Anterior cingulate cortex (tissue), 58 donors: Measurements from ENCODE around the gene CNNM4.
A peak's percentile ranks its signal among the peaks of the same experiment; 100 is the strongest.

Experiments
- DNase-seq, 58 donors: peaks; one replicate each; lab custom pipeline; 2025; lab: John Stamatoyannopoulos, UW

Gene CNNM4

GRCh38 chr2:96760036-96760985 lies at the start of gene CNNM4:
Gene CNNM4, plus strand, starts transcription at chr2:96760902. Its CDS starts 98 bp downstream, at chr2:96761000.
- DNase-seq: peak; percentile 22 to 95 (median 90)

DNA sequence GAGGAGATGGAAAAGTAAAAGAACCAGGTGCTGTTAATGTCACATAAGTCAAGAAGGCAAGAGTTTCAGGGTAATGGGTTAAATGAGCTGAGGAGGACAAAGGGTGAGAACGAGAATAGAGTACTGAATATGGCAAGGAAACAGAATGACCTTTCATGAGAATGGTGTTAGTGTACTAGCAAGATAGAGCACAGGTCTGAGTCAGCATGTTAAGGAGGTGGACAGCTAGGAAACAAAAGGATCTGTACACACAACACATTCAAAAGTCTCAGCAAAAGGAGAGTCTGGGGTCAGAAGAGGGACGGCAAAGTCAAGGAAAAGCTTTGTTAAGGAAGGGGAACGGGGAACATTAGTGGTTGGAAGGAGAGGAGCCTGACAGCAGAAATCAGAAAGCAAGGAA lies 49.7 kb upstream of the CNNM4 start:
- no peak for DNase-seq

DNA sequence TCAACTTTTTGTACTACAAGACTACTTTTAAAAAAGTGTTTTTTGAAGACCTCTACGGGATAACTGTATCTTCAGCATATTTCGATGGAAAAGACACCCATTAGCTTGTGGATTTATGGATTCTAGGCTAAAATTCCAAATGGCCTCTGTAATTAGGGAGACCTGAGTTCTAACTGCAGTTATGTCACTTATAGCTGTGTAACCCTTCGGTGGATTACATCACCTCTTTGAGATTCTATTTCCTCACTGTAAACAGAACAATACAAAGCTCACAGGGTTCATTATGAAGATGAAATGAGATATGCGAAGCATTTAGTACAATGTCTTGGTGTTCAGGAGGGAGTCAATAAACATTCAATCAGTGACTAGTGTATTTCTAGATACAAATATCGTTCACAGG lies 45.0 kb upstream of the CNNM4 start:
- DNase-seq: no peak

- DNase-seq: no peak
Measured at GRCh38 chr2:96716388-96716787, 44.3 kb upstream of the CNNM4 start.

GRCh38 chr2:96726131-96726530 lies 34.6 kb upstream of the CNNM4 start:
- DNase-seq: no peak

DNA sequence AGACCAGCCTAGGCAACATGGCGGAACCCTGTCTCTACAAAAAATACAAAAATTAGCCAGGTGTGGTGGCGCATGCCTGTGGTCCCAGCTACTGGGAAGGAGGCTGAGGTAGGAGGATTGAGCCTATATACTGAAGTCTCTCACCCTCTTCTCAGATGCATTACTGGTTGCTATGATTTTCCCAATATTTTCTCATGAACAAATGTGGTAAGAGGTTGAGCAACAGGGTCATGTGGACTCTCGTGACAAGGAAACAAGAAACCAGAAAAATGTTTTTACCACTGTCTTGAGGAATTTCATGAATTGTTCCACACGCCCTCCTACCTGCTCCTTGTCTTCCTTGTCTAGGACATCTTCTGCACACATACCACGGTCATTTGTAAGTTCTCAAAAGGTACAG lies 33.3 kb upstream of the CNNM4 start:
- DNase-seq: no peak

- DNase-seq: no peak
Measured at GRCh38 chr2:96729748-96730147, 31.0 kb upstream of the CNNM4 start.

DNA sequence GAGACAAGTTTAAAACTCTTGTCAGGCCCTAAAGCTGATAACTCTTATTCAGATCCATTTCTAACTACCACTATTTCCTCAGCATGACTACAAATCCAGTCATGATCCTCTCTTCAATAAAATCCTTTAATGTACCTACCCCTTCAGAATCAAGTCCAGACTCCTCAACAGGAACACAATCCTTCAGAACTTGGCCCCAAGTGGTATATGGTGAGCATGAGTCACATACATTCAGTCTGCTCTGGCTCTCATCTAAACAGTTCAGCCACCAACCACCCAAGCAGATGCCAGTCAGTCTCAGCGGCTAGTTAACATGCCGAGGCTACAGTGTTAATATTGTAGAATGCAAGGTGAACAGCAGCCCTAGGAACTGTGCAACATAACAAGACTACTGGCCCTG lies 30.5 kb upstream of the CNNM4 start:
- no peak for DNase-seq

GRCh38 chr2:96733931-96734330 lies 26.8 kb upstream of the CNNM4 start:
- DNase-seq: no peak

GRCh38 chr2:96734880-96735583 lies 25.7 kb upstream of the CNNM4 start:
- DNase-seq: peak in 22 of 58 donors; percentile 0 to 59 (median 11)

- DNase-seq: no peak
Measured at GRCh38 chr2:96737251-96737650, 23.5 kb upstream of the CNNM4 start.

- no peak for DNase-seq
Measured at GRCh38 chr2:96737831-96738230, 22.9 kb upstream of the CNNM4 start.

DNA sequence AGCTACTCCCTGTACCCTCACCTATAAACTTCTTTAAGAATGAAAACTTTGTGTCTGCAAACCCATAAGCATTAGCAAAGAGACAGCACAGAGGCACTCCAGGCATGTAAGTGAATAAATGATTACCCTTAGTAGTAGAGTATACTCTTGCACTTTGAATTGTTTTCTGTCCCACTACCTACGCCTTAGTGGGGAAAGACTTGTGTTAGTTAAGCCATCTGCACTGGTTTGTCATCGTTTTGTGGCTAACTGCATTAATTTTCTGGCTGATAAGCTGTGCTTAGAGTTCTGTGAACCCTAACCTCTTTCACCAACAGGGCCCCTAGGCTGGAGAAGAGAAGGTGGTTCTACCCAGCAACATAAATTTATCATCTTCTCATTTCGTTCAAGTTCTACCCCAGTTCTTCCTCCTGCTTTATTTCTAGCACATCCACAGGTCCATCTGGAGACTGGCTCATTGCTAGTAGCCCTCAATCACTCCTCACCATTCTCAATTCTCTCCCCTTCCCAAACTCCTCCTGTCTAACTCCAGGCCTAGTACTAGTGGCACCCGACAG lies 21.5 kb upstream of the CNNM4 start:
- DNase-seq: no peak

DNA sequence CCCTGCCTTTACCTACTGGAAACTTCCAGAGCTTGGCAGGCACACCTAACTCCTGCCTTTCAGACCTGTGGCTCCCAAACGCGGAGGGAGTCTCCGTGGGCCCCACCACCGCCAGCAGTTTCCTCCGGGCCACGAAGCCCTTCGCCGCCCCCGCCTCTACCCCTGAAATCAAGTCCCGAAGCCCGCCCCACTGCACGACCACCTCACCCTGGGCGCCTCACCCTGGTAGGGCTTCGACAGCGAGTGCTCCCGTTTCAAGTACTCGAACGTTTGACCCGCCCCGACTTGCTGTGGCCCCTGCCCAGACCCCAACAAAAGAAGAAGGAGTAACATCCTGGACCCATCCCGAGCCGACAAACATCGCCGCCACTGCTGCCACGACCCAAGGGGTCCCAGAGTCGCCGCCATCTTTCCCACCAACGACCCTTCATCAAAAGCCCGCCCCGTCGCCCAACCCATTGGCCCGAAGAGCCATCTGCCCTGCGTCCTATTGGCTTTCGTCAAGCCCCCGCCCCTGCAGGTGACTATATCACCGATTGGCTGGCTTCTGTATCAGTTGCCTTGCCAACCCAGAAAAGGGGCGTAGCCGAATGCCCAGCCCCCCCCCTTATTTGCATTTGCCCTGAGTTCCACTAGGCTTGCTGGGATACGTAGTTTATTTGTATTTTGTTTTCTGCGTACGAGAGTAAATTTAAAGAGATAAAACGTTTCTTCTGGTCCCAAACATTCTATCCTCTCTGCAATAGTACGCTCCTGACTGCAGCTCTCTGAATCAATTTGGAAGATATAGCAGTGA lies 20.9 kb upstream of the CNNM4 start, which contains the start of gene LMAN2L:
LMAN2L (minus strand) TSS at position 432 of the 796 bp plus-strand sequence; CDS start at position 408, 24 bp downstream.
- DNase-seq: peak; percentile 82 to 99 (median 96)

DNA sequence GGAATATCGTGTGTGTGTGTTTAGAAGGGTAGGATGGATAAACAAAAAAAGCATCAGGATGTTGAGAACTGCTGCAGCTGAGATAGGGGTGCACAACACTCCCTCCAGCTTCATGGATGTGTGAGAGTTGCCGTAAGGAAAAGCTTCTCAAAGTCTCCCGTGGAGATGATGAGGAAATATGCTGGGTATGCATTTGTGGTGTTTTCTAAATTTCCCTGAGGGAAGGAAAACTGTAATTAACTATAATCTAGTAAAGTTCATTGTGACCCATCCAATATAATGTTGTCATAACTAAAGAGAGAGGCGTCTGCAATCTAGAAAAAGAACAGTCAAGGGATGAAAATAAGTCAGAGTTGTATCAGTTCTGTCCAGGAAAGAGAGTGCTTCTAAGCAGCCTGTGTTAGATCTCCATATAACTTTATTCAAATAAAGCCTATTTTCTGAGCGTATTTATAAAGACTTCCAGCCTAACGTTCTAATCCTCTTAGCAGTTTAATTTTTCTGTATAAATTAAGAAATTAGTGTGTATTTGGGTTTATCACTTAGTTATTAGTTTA lies 13.6 kb upstream of the CNNM4 start:
- no peak for DNase-seq

- no peak for DNase-seq
Measured at GRCh38 chr2:96751800-96752199, 8.9 kb upstream of the CNNM4 start.

DNA sequence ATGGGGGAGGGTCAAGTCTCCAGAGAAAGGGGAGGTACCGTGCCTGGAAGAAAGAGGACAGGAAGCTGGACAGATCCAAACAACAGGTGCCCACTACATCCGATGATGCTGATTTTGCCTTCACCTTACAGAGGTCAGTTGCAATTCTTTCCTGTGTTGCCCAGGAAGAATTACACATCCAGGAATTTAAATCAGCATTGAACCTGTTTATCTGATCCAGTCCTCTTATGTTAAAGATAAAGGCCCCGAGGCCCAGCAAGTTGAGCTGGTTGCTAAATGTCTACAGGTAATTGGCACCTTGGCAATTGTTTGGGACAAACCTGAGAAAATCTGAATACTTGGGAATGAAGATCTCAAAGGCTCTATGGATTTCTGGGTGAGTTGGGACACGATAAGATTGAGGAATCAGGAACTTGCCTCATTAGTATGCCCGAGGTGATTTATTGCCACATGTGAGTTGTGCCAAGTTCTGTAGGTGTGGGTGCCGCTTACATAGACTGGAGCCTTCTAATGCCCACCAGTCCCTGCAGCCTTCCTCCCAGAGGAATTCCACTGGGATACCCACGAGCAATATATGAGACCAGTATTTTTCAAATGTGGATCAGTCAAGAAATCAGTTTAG lies 6.9 kb upstream of the CNNM4 start:
- DNase-seq: no peak

GRCh38 chr2:96754317-96754716 lies 6.4 kb upstream of the CNNM4 start:
- no peak for DNase-seq

GRCh38 chr2:96756788-96757476 lies 3.8 kb upstream of the CNNM4 start:
- DNase-seq: no peak
